H1 (cell line): ENCODE data around the gene CPNE5. TPM values are rescaled to one million over a fixed set of nuclear protein-coding genes. Genes with fewer than 3 reads are reported as not detected.

ENCODE experiments used
- ATF3 ChIP-seq: IDR thresholded peaks from 2 replicates; pipeline ENCODE4 v1.6.1; 2011; ENCODE audit warnings: low read depth, mild to moderate bottlenecking, low read length; ENCODE audit not compliant: insufficient read depth
- CTBP2 ChIP-seq: IDR thresholded peaks from 2 replicates; pipeline ENCODE4 v1.7.0; 2011; ENCODE audit warnings: borderline replicate concordance, mild to moderate bottlenecking, moderate library complexity, mixed read lengths, low read length; ENCODE audit not compliant: insufficient read depth, insufficient read length
- polyA plus RNA-seq, 7 experiments: library from polyadenylated mRNA; depleted of rRNA in 3 of 7; stranded (reverse) in 5 of 7; unstranded in 2 of 7; fragments of >200 nt in 5 of 7; fragments of 200-250 nt in 2 of 7; gene quantifications; 1 replicate in 5 of 7; 2 replicates in 1 of 7; 4 replicates in 1 of 7; pipeline versions ENCODE4 v1.2.1 to v1.2.3, GENCODE V29; 2011 to 2013; ENCODE audit warnings: missing spikeins in 2 of 7, mixed read lengths in 2 of 7
- total RNA-seq: library from RNA; stranded (reverse); fragmentation: NEBNext Ultra II Directional; extraction: Animal tissue kit (Norgen Biotek cat#: 25700); gene quantifications from 2 replicates; pipeline ENCODE4 v1.2.1, GENCODE V29; 2021

The CPNE5 gene
- total and polyA plus RNA-seq, 2 of the 8 experiments (the other 6 are each of a cell fraction or from before 2014, with no cell fraction given) = 0.88 to 1.8 TPM

GRCh38 chr6:36740818-36741179 is 98.4 kb downstream of the CPNE5 start (continued):
- TF ChIP-seq ATF3 = no peak
- TF ChIP-seq CTBP2 = no peak
